Lung (tissue), 12 donors: Measurements from ENCODE around the gene RCBTB2. TPM values are rescaled to one million over a fixed set of nuclear protein-coding genes. Genes with fewer than 3 reads are reported as not detected.

ENCODE experiments used
- ATAC-seq: fragments of 200-7000 bp; cut with Tn5 transposase; one replicate; pipeline ENCODE4 v1.9.1; 2020; ENCODE audit warnings: moderate number of reproducible peaks; ENCODE audit not compliant: insufficient read depth, low FRiP score
- DNase-seq, 3 donors: peaks; one replicate each; pipeline ENCODE4 v3.0.0-alpha.2; 2013 to 2017
- H3K27ac ChIP-seq, 2 donors: one replicate each; pipeline ENCODE4 v1.5.1; 2013; ENCODE audit warnings: mild to moderate bottlenecking in 2 of 2, moderate library complexity in 2 of 2, control low read depth in 1 of 2, inconsistent platforms in 1 of 2, low read depth in 1 of 2, low read length in 1 of 2
- H3K27me3 ChIP-seq, 3 donors: one replicate each; pipeline ENCODE4 v1.5.1; 2013; ENCODE audit warnings: low read length in 2 of 3; ENCODE audit not compliant: control insufficient read depth in 3 of 3, insufficient read depth in 3 of 3
- H3K36me3 ChIP-seq, 4 donors: one replicate each; pipeline ENCODE4 v1.5.1; 2013; ENCODE audit warnings: low read length in 4 of 4, mild to moderate bottlenecking in 1 of 4, moderate library complexity in 1 of 4; ENCODE audit not compliant: control insufficient read depth in 4 of 4, insufficient read depth in 4 of 4
- H3K4me1 ChIP-seq, 5 donors: one replicate each; pipeline ENCODE4 v1.5.1; 2013; ENCODE audit warnings: low read length in 5 of 5, mild to moderate bottlenecking in 2 of 5, moderate library complexity in 1 of 5; ENCODE audit not compliant: control insufficient read depth in 5 of 5, insufficient read depth in 5 of 5
- H3K4me3 ChIP-seq: one replicate; pipeline ENCODE4 v1.5.1; 2013; ENCODE audit warnings: mild to moderate bottlenecking, control low read depth, moderate library complexity
- H3K9ac ChIP-seq, 2 donors: one replicate each; pipeline ENCODE4 v1.5.1; 2013; ENCODE audit warnings: low read length in 2 of 2, control low read depth in 1 of 2; ENCODE audit not compliant: insufficient read depth in 1 of 2
- H3K9me3 ChIP-seq, 4 donors: one replicate each; pipeline ENCODE4 v1.5.1; 2013; ENCODE audit warnings: low read length in 3 of 4, mild to moderate bottlenecking in 1 of 4, moderate library complexity in 1 of 4; ENCODE audit not compliant: control insufficient read depth in 4 of 4, insufficient read depth in 3 of 4
- CTCF ChIP-seq: IDR thresholded peaks from 2 replicates; pipeline ENCODE4 v1.5.1; 2012; ENCODE audit warnings: mild to moderate bottlenecking; ENCODE audit errors: control extremely low read depth, extremely low read depth
- WGBS, 2 donors: extraction: QIAGEN DNeasy Blood & Tissue Kit; methylation state at CpG; one replicate each; pipeline ENCODE4 v1.1.7; 2013; 5-methylcytosine and 5-hydroxymethylcytosine counted together
- polyA plus RNA-seq, 2 donors: library from polyadenylated mRNA; stranded (reverse); fragments of 200-250 nt; gene quantifications; one replicate each; pipeline ENCODE4 v1.2.1, GENCODE V29; 2013
- total RNA-seq, 2 donors: library from RNA; depleted of rRNA in 1 of 2; stranded (reverse); fragments of >200 nt in 1 of 2; gene quantifications; one replicate each; pipeline ENCODE4 v1.2.1, GENCODE V29; 2014 to 2021
- donor health status: control.
- donor health status: control.
- donor health status: Bipolar disorder and iron deficiency.
- donor health status: healthy.
- donor health status: DM: yes; HTN: yes; CAD: no.

RCBTB2 gene
- total and polyA plus RNA-seq, 4 donors, result 8.5 to 18.4 (median 12.1) TPM

GRCh38 chr13:48483575-48483974 is 49.3 kb downstream of the RCBTB2 start:
- no peaks in the 10 kb centered on the region for H3K4me1 ChIP-seq
- no peak overlapping the region for H3K9ac ChIP-seq
- ATAC-seq (no peak), DNase-seq (no peak)
- TF ChIP-seq CTCF, result no peak
- no peaks in the 10 kb centered on the region for H3K27me3 ChIP-seq
- peaks cover 2 to 10% (median 8%) of the 10 kb centered on the region in 4 donors for H3K36me3 ChIP-seq
- no peak overlapping the region for H3K4me3 ChIP-seq
- WGBS, 2 donors, result 95 to 96% methylated on average over 3 of the region's 3 CpGs
- H3K9me3 ChIP-seq, result peaks cover 0 to 2% (median 0%) of the 10 kb centered on the region in 4 donors
- no peak overlapping the region for H3K27ac ChIP-seq

- Histone ChIP-seq H3K9ac (no peak overlapping the region), H3K27me3 (no peaks in the 10 kb centered on the region), H3K9me3 (no peaks in the 10 kb centered on the region), H3K27ac (no peak overlapping the region), H3K4me3 (no peak overlapping the region), H3K36me3 (peaks cover 0 to 13% (median 7%) of the 10 kb centered on the region in 4 donors), H3K4me1 (no peaks in the 10 kb centered on the region)
- no peak for TF ChIP-seq CTCF
- WGBS, 2 donors, result 69 to 87% methylated on average over 1 of the region's 1 CpG
- ATAC-seq (no peak), DNase-seq (peak in 1 of 3 donors; percentile 33)
These were observed 54.5 kb downstream of the RCBTB2 start for GRCh38 chr13:48478391-48478790.

- peaks cover 0 to 13% (median 7%) of the 10 kb centered on the region in 4 donors for H3K36me3 ChIP-seq
- no peak overlapping the region for H3K9ac ChIP-seq
- 94 to 95% methylated on average over 2 of the region's 2 CpGs for WGBS, 2 donors
- H3K9me3 ChIP-seq, result no peaks in the 10 kb centered on the region
- ATAC-seq, result no peak
- no peak overlapping the region for H3K27ac ChIP-seq
- no peaks in the 10 kb centered on the region for H3K4me1 ChIP-seq
- H3K27me3 ChIP-seq, result no peaks in the 10 kb centered on the region
- no peak for DNase-seq
- TF ChIP-seq CTCF, result no peak
- H3K4me3 ChIP-seq, result no peak overlapping the region
These were observed 55.6 kb downstream of the RCBTB2 start for GRCh38 chr13:48477191-48477855.

- no peak for TF ChIP-seq CTCF
- Histone ChIP-seq H3K9me3 (no peaks in the 10 kb centered on the region), H3K27ac (no peak overlapping the region), H3K27me3 (no peaks in the 10 kb centered on the region), H3K9ac (no peak overlapping the region), H3K36me3 (peaks cover 0 to 13% (median 7%) of the 10 kb centered on the region in 4 donors), H3K4me1 (no peaks in the 10 kb centered on the region), H3K4me3 (no peak overlapping the region)
- 55 to 60% methylated on average over 4 of the region's 4 CpGs for WGBS, 2 donors
- peak in 1 of 3 donors; percentile 6 for DNase-seq
- no peak for ATAC-seq
These were observed 56.2 kb downstream of the RCBTB2 start for GRCh38 chr13:48476686-48477085.
